ENCODE measurements around the gene IDE. TPM values are rescaled to one million over a fixed set of nuclear protein-coding genes. Genes with fewer than 3 reads are reported as not detected.
A peak's percentile ranks its signal among the peaks of the same experiment; 100 is the strongest.

IDE gene
- total and polyA plus RNA-seq, 9 of the 15 experiments (the other 6 are each of a cell fraction or from before 2014, with no cell fraction given) = 10.2 to 50.6 (median 33.2) TPM

DNA sequence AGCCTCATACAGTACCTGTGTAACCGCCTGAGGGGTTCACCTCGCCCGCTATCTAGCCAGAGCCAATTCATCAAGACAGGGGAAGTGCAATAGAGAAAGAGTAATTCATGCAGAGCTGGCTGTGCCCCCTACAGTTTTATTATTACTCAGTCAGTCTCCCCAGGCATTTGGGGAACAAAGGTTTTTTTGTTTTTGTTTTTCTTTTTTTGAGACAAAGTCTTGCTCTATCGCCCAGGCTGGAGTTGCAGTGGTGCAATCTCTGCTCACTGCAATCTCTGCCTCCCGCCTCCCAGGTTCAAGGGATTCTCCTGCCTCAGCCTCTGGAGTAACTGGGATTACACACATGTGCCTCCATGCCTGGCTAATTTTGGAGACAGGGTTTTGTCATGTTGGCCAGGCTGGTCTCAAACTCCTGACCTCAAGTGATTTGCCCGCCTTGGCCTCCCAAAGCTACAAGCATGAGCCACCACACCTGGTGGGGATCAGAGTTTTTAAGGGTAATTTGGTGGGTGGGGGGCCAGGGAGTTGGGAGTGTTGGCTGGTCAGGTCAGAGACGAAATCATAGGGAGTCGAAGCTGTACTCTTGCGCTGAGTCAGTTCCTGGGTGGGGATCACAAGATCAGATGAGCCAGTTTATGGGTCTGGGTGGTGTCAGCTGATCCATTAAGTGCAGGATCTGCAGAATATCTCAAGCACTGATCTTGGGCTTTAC, 166.4 kb downstream of the IDE start (continued):
- TF ChIP-seq ZBED1 (IDR thresholded peaks at IDR 0.05) = no peak
- TF ChIP-seq ESRRA (IDR thresholded peaks at IDR 0.05; ENCODE audit: borderline replicate concordance, low read depth) = no peak
- no peak for TF ChIP-seq HNRNPUL1 (IDR thresholded peaks at IDR 0.05; ENCODE audit: low read length)
- no peak for TF ChIP-seq ZNF695 (CRISPR knock-in tag; IDR thresholded peaks at IDR 0.05)
- TF ChIP-seq SAFB2 (IDR thresholded peaks at IDR 0.05; ENCODE audit: borderline replicate concordance, low read depth, low read length, severe bottlenecking) = no peak
- no peak for TF ChIP-seq ASH1L (IDR thresholded peaks at IDR 0.05; ENCODE audit: borderline replicate concordance, low read depth, partially characterized antibody)
- TF ChIP-seq KDM5B (IDR thresholded peaks at IDR 0.05; ENCODE audit: insufficient replicate concordance, low read depth, low read length) = no peak
- TF ChIP-seq MAZ (CRISPR knock-in tag; conservative IDR thresholded peaks at IDR 0.05 in 1 of 2, IDR thresholded peaks at IDR 0.05 in 1 of 2) = peak in 1 of 2 experiments; percentile 48; a peak in 1 of 4 replicates
- TF ChIP-seq, protein P1, sequence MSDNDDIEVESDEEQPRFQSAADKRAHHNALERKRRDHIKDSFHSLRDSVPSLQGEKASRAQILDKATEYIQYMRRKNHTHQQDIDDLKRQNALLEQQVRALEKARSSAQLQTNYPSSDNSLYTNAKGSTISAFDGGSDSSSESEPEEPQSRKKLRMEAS (CRISPR knock-in tag; IDR thresholded peaks at IDR 0.05) = no peak
- no peak for TF ChIP-seq ZNF764 (CRISPR knock-in tag; IDR thresholded peaks at IDR 0.05; ENCODE audit: low read depth)
- TF ChIP-seq, protein P2, sequence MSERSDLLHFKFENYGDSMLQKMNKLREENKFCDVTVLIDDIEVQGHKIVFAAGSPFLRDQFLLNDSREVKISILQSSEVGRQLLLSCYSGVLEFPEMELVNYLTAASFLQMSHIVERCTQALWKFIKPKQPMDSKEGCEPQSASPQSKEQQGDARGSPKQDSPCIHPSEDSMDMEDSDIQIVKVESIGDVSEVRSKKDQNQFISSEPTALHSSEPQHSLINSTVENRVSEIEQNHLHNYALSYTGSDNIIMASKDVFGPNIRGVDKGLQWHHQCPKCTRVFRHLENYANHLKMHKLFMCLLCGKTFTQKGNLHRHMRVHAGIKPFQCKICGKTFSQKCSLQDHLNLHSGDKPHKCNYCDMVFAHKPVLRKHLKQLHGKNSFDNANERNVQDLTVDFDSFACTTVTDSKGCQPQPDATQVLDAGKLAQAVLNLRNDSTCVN (CRISPR knock-in tag; IDR thresholded peaks at IDR 0.05) = no peak
- peak in 1 of 2 experiments; percentile 58; a peak in 1 of 4 replicates for TF ChIP-seq TEAD1 (CRISPR knock-in tag; IDR thresholded peaks at IDR 0.05)
- TF ChIP-seq ZNF146 (CRISPR knock-in tag; IDR thresholded peaks at IDR 0.05; ENCODE audit: unreplicated experiment) = no peak
- TF ChIP-seq, protein P3, sequence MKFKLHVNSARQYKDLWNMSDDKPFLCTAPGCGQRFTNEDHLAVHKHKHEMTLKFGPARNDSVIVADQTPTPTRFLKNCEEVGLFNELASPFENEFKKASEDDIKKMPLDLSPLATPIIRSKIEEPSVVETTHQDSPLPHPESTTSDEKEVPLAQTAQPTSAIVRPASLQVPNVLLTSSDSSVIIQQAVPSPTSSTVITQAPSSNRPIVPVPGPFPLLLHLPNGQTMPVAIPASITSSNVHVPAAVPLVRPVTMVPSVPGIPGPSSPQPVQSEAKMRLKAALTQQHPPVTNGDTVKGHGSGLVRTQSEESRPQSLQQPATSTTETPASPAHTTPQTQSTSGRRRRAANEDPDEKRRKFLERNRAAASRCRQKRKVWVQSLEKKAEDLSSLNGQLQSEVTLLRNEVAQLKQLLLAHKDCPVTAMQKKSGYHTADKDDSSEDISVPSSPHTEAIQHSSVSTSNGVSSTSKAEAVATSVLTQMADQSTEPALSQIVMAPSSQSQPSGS (CRISPR knock-in tag; IDR thresholded peaks at IDR 0.05) = no peak
- TF ChIP-seq, protein P4, sequence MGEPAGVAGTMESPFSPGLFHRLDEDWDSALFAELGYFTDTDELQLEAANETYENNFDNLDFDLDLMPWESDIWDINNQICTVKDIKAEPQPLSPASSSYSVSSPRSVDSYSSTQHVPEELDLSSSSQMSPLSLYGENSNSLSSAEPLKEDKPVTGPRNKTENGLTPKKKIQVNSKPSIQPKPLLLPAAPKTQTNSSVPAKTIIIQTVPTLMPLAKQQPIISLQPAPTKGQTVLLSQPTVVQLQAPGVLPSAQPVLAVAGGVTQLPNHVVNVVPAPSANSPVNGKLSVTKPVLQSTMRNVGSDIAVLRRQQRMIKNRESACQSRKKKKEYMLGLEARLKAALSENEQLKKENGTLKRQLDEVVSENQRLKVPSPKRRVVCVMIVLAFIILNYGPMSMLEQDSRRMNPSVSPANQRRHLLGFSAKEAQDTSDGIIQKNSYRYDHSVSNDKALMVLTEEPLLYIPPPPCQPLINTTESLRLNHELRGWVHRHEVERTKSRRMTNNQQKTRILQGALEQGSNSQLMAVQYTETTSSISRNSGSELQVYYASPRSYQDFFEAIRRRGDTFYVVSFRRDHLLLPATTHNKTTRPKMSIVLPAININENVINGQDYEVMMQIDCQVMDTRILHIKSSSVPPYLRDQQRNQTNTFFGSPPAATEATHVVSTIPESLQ (CRISPR knock-in tag; IDR thresholded peaks at IDR 0.05) = no peak
- no peak for TF ChIP-seq RHOXF2B (CRISPR knock-in tag; conservative IDR thresholded peaks at IDR 0.05)
- TF ChIP-seq FOXJ2 (tag; IDR thresholded peaks at IDR 0.05) = no peak
- peak; percentile 82 for TF ChIP-seq C11orf30 (IDR thresholded peaks at IDR 0.05; ENCODE audit: low read depth)
- no peak for TF ChIP-seq MTA1 (IDR thresholded peaks at IDR 0.05; ENCODE audit: borderline replicate concordance)
- TF ChIP-seq GATA2 (CRISPR knock-in tag; IDR thresholded peaks at IDR 0.05) = 0 out of 2 replicates have a peak, but pooled peaks have one; percentile 10
- 0 out of 4 replicates have a peak, but pooled peaks of 1 of the 2 experiments have one; percentile 6 for TF ChIP-seq TBL1XR1 (IDR thresholded peaks at IDR 0.05; ENCODE audit: low read length in 2 of 2)
- TF ChIP-seq, protein P5, sequence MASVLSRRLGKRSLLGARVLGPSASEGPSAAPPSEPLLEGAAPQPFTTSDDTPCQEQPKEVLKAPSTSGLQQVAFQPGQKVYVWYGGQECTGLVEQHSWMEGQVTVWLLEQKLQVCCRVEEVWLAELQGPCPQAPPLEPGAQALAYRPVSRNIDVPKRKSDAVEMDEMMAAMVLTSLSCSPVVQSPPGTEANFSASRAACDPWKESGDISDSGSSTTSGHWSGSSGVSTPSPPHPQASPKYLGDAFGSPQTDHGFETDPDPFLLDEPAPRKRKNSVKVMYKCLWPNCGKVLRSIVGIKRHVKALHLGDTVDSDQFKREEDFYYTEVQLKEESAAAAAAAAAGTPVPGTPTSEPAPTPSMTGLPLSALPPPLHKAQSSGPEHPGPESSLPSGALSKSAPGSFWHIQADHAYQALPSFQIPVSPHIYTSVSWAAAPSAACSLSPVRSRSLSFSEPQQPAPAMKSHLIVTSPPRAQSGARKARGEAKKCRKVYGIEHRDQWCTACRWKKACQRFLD (CRISPR knock-in tag; IDR thresholded peaks at IDR 0.05) = peak; percentile 51; the same call in 1 of the 2 replicates

All from K562 (cell line).